Measurements from ENCODE around the gene CTCFL.

GRCh38 chr20:57458400-57459160 lies 66.4 kb downstream of the CTCFL start:
- TF ChIP-seq CTCF (IDR thresholded peaks at IDR 0.05) (no peak), EZH2 (IDR thresholded peaks at IDR 0.05) (no peak)

Data from neural progenitor cell (in vitro differentiated cells).